Stimulated activated CD8-positive, alpha-beta memory T cell treated with anti-CD3 and anti-CD28 coated beads, Interleukin-15, amount 100 ng/mL, for 48 hours (primary cell): ENCODE measurements around the gene CAPNS1.
"Not testable (repeated sequence)": the region's sequence is repeated elsewhere in the genome, so short reads cannot be mapped to it uniquely, and the experiment has no call there.

Experiments
- DNase-seq, 2 donors: peaks; one replicate each; pipeline ENCODE4 v3.0.0-alpha.2; 2020; ENCODE audit warnings: low read depth in 2 of 2

The CAPNS1 gene

DNA sequence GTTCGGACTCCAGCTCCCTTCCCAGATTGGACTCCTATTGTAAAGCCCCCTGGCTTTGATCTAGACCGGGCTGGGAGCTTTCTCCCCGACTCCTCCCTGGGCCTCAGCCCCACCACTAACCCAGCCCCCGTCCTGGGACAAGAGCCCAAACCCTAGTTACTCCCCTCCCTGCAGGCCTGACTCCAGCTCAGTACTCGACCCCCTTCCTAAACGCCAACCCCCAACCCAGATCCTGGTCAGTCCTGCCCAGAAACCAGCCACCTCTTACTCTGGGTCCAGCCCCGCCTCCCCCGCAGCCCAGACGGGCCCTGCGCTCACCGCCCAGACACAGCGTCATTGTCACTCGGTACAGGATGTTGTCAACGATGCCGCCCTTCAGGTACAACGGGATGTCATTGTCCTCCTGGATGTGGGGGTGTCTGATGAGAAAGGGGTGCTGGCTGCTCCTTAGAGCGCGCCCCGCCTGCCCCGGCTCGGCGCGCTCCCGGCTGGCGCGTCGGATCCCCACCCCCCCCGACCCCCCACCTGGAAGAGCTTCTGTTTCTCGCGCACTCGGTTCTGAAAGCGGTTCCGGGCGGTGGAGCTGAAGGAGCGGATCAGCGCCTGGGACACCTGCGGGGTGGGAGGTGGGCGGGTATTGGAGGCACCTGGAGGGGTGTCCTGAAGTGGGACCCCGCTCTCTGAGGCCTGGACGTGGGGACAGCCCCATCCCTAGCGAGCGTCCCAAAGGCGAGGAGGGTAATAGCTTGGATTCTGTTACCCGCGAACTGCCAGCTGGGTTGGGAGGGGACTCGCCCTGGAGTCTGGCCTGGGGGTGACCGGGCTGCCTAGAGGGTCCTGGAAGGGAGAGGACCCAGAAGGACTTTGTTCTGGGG lies 11.5 kb downstream of the CAPNS1 start:
- no peak for DNase-seq

DNA sequence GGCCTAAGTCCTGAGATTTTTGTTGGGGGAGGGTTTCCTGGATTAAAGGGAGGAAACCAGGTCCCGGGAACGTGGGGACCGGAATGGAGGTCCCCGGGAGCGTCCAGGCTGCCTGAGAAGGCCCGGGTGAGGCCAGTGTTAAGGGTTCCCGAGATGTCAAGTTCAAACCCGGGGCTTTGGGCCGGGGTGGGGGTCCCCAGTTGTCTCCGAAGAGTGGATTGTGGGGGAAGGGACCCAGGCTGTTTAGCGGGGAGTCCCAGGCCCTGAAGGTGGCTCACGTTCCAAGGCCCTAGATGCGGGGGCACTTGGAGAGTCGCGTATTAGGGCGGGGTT lies 12.1 kb downstream of the CAPNS1 start:
- no peak for DNase-seq

DNA sequence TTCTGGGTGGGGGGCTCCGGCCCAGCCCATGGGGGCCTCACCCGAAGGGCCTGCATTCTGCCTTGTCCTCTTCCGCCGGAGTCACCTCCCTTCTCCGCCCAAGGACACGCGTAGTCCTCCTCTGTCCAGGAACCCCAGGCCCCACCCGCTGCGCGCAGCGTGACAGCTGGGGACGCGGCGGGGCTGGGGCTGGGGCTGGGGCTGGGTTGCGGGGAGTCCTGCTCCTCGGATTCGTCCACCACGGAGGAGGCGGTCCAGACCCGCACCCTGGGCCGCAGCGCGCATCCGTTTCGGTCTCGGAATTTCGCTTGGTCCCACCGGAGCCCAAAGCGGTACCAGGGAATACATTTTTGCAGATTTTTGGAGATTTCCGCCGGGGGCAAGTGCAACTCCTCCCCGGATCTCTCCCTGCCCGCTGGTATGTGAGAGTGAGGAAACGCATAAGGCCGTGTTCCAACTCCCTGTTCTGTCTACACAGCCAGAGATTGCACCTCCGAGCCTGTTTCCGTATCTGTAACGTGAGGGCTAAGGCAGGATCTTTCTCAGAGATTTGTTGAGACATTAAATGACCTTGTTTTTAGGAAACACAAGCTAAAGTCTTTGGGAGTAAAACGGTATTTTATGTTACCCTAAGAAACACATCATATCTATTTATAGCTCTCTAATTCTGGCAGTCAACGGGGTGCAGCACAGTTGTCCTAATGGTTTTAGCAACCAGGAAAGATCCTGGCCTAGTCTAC lies 12.7 kb downstream of the CAPNS1 start, which contains the start of gene COX7A1:
TSS of gene COX7A1 (minus strand) at position 96 of the 740 bp plus-strand sequence. CDS start at position 56, 40 bp downstream.
- no peak for DNase-seq

DNA sequence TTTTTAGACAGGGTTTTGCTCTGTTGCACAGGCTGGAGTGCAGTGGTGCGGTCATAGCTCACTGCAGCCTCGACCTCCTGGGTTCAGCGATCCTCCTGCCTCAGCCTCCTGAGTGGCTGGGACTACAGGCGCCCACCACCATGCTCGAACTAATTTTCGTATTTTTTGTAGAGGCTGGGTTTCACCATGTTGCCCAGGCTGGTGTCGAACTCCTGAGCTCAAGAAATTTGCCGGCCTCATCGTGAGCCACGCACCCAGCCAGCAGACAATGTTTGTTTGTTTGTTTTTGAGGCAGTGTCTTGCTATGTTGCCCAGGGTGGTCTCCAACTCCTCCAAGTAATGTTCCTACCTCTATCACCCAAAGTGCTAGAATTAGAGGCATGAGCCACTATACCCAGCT lies 13.3 kb downstream of the CAPNS1 start:
- DNase-seq = no peak

DNA sequence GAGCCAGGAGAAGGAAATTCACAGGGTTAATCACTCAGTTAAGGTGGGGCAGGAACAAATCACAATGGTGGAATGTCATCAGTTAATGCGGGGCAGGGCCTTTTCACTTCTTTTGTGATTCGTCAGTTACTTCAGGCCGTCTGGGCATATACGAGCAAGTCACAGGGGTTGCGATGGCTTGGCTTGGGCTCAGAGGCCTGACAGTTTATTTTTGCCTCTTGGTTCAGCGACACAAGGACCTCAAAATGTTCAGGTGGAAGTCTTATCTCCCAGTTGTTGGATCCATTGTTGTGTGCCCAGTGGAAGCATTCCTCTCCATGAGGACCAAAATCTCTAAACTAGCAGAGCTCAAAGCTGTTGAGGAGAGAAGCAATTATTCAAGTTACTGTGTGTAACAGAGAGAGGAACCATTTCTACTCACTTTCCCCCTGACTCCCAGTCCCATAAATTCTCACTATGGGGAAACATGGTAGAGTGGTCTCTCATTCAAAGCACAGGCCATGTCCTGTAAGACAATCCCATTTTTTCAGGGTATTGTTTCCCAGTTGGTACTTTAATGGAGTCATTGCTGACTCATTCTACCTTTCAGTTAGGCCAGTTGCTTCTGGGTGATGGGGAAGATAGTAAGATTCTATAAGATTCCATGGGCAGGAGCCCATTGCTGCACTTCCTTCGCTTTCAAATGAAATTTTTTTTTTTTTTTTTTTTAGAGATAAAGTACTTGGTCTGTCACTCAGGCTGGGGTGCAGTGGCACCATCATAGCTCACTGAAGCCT lies 21.1 kb downstream of the CAPNS1 start:
- DNase-seq = no peak

DNA sequence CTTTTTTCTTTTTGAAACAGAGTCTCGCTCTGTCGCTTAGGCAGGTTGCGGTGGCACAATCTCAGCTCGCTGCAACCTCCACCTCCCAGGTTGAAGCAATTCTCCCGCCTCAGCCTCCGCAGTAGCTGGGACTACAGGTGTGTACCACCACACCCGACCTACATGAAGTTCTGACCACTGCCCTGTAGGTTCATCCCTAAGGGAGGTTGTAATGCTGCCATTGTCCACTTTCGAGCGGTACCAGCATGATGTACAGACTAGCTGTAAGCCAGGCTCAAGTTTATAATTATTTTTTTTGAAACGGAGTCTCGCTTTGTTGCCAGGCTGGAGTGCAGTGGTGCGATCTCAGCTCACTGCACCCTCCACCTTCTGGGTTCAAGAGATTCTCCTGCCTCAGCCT lies 23.9 kb downstream of the CAPNS1 start:
- no peak for DNase-seq

DNA sequence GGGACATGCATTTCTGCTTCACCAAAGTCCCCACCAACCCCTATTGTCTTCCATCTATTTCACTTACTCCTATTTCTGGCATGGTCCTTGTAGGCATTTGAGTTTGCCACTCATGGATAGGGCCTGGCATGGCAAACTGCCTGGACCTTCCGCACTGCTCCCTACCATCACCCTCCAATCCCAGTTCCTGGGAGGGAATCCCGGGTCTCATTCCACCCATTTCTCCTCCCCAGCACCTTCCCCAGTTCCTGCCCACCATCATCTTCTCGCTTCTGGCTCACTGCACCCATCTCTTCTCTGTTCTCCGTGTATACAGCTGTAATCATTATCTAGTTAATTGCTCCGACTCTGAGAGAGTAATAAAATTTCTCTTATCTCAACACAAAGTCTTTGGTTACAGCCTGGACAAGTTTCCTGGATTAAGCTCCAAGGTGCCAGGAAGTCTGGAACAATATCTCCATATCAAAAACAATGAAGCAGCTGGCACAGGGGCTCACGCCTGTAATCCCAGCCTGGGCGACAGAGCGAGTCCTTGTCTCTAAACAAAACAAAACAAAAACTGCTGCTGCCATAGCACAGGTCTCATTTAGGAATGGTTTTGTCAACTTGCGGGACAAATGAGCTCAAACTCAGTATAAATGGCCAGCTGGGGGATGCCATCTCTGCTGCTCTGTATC lies 29.4 kb downstream of the CAPNS1 start:
- DNase-seq = no peak

DNA sequence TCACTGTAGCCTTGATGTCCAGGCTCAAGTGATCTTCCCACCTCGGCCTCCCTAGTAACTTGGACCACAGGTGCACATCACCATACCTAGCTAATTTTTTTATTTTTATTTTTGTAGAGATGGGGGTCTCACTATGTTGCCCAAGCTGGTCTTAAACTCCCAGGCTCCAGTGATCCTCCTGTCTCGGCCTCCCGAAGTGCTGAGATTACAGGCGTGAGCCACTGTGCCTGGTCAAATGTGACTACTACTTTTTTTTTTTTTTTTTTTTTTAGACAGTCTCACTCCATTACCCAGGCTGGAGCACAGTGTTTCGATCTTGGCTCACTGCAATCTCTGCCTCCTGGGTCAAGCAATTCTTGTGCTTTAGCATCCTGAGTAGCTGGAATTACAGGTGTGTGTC lies 33.0 kb downstream of the CAPNS1 start:
- DNase-seq = no peak

DNA sequence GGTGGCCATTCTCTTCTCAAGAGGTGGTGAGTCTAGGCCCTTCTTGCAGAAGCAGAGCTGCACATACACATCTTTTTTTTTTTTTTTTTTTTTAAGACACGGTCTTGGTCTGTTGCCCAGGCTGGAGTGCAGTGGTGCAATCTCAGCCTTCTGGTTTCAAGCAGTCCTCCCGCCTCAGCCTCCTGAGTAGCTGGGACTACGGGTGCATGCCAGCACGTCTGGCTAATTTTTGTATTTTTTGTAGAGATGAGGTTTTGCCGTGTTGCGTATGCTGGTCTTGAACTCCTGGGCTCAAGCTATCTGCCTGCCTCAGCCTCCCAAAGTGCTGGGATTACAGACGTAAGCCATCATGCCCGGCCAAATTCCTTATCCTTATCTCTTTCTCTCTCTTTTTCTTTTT lies 34.0 kb downstream of the CAPNS1 start:
- DNase-seq = not testable (repeated sequence)

DNA sequence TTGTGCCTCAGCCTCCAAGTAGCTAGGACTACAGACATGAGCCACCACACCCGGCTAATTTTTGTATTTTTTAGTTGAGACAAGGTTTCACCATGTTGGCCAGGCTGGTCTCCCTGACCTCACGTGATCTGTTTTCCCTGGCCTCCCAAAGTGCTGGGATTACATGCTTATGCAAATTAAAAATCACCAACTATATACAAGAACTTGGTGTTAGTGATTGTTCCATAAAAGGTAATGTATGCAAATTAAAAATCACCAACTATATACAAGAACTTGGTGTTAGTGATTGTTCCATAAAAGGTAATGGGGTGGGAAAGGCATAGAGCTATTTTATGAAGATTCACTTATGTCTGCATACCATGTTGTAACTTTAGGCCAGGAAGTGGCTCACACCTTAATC lies 39.2 kb downstream of the CAPNS1 start:
- DNase-seq = not testable (repeated sequence)

DNA sequence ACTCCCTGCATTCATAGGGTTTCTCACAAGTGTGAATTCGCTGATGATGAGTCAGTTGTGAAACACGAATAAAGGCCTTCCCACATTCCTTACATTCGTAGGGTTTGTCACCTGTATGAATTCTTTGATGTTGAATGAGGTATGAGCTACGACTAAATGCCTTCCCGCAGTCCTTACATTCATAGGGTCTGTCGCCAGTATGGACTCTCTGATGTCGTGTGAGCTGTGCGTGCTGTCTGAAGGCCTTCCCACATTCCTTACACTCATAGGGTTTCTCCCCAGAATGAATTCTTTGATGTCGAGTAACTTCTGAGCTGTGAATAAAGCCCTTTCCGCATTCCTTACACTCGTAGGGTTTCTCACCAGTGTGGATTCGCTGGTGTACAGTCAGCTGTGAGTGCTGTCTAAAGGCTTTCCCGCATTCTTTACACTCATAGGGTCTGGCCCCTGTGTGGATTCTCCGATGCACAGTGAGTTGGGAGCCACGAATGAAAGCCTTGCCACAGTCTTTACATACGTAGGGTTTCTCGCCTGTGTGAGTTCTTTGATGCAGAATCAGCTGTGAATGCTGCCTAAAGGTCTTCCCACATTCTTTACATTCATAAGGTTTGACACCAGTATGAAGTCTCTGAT lies 42.9 kb downstream of the CAPNS1 start:
- no peak for DNase-seq

DNA sequence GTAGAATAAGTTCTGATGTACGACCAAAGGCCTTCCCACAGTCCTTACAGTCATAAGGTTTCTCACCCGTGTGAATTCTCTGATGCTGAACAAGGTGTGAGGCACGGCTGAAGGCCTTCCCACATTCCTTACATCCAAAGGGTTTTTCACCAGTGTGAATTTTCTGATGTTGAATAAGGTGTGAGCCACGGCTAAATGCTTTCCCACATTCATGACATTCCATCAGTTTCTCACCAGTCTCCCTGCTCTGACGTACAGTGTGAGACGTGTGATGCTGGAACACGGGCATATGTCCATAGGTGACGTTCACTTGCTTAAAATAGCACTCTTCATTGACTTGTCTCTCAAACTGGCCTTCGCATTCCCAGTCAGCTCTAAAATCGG lies 43.4 kb downstream of the CAPNS1 start:
- DNase-seq = no peak

DNA sequence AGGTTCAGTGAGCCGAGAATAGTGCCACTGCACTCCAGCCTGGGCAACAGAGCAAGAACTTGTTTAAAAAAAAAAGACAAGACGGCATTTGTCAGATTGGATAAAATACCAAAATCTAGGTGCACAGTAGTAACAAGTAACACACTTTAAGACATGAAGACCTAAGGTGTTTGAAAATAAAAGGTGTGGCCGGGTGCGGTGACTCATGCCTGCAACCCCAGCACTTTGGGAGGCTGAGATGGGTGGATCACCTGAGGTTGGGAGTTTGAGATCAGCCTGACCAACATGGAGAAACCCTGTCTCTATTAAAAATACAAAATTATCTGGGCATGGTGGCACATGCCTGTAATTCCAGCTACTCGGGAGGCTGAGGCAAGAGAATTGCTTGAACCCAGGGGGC lies 46.9 kb downstream of the CAPNS1 start:
- DNase-seq = not testable (repeated sequence)

DNA sequence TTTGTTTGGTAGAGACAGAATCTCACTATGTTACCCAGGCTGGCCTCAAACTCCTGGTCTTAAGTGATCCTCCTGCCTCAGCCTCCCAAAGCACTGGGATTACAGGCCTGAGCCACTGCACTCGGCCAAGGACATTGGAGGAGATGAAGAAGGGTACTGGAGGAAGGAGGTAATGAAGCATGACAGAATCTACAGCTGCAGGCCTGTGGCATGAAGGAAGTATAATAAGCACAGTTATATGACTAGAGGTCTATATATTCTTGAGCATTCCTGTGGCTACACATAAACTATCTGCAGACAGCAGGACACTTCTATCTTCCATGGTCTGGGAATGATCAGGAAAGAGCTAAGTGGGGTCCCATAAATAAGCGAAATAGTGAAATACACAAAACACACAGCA lies 56.4 kb downstream of the CAPNS1 start:
- DNase-seq = no peak

DNA sequence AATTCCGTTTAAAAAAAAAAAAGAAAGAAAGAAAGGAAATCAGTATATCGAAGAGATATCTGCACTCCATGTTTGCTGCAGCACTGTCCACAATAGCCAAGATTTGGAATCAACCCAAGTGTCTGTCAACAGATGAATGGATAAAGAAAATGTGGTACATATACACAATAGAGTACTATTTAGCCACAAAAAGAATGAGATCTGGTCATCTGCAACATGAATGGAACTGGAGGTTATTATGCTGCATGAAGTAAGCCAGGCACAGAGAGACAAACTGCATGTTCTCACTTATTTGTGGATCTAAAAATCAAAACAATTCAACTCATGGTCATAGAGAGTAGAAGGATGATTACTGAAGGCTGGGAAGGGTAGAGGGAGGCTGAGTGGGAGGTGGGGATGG lies 58.3 kb downstream of the CAPNS1 start:
- no peak for DNase-seq
